B cell (primary cell): ENCODE measurements around the gene USP12.

ENCODE experiments used
- EZH2 ChIP-seq: IDR thresholded peaks from 2 replicates; pipeline ENCODE4 v1.6.1; 2012; ENCODE audit warnings: borderline replicate concordance, low read depth, mild to moderate bottlenecking, moderate library complexity, low read length; ENCODE audit not compliant: insufficient read depth, poor library complexity, severe bottlenecking
- TF ChIP-seq, protein P1 (sequence below): fragments of 200-600 bp; IDR thresholded peaks from one replicate; pipeline ENCODE4 v1.8.0; 2022; ENCODE audit warnings: antibody characterized with exemption, mild to moderate bottlenecking

DNA sequence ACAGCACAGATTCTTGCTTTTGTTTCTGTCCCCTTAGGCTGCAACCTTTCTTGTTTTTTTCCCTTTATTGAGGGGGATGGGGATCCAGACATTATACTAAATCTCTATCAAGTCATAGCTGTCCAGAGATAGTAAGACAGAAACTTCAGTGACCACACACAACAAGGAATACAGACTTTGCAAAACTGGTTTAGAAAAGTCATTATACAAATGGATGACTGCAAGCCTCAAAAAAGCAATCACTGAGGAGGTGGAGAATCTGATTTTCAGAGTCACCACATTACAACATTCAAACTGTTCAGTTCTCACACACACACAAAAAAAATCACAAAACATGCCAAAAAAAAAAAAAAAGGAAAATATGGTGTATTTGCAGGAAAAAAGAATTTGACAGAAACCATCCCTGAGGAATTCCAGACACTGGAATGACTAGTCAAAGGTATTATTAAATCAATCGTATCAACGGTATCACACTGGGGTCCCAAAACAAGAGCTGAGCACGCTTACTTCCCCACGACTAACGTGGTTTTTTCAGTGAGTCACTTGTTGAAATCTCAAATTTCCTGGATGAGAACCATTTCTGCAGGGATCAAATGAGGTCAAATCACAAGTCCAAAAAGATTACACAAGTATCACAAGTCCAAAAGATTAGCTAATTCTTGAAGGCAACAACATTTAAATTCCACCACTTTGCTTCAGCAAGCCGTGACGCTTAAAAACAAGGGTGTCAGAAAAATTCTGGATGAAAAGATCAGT lies 41.2 kb downstream of the USP12 start:
- TF ChIP-seq EZH2, result no peak
- TF ChIP-seq, protein P1, sequence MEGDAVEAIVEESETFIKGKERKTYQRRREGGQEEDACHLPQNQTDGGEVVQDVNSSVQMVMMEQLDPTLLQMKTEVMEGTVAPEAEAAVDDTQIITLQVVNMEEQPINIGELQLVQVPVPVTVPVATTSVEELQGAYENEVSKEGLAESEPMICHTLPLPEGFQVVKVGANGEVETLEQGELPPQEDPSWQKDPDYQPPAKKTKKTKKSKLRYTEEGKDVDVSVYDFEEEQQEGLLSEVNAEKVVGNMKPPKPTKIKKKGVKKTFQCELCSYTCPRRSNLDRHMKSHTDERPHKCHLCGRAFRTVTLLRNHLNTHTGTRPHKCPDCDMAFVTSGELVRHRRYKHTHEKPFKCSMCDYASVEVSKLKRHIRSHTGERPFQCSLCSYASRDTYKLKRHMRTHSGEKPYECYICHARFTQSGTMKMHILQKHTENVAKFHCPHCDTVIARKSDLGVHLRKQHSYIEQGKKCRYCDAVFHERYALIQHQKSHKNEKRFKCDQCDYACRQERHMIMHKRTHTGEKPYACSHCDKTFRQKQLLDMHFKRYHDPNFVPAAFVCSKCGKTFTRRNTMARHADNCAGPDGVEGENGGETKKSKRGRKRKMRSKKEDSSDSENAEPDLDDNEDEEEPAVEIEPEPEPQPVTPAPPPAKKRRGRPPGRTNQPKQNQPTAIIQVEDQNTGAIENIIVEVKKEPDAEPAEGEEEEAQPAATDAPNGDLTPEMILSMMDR, result no peak
